Kidney tubule cell (primary cell): ENCODE measurements around the gene SSR1.
"Not testable (repeated sequence)": the region's sequence is repeated elsewhere in the genome, so short reads cannot be mapped to it uniquely, and the experiment has no call there.

Experiments
- DNase-seq: peaks from one replicate; pipeline ENCODE4 v3.0.0-alpha.2; 2018; ENCODE audit warnings: low spot score

The SSR1 gene

DNA sequence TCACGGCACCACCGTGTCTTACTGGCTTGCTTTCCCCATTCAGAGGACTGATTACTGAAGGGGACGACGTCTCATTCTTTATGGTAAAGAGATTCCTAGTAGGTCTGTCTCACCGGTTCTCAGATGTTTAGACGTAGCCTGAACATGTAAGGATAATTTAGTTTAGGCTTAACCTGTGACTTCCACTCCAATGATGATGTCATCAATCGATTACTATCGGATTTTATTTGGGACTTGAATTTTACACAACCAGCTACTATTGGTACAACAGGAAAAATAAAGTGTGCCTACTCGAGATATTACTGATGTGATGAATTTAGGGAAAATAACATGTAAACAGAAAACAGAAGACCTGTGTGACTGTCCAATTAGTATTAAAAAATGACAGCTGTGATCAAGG lies 4.5 kb upstream of the SSR1 start:
- no peak for DNase-seq

DNA sequence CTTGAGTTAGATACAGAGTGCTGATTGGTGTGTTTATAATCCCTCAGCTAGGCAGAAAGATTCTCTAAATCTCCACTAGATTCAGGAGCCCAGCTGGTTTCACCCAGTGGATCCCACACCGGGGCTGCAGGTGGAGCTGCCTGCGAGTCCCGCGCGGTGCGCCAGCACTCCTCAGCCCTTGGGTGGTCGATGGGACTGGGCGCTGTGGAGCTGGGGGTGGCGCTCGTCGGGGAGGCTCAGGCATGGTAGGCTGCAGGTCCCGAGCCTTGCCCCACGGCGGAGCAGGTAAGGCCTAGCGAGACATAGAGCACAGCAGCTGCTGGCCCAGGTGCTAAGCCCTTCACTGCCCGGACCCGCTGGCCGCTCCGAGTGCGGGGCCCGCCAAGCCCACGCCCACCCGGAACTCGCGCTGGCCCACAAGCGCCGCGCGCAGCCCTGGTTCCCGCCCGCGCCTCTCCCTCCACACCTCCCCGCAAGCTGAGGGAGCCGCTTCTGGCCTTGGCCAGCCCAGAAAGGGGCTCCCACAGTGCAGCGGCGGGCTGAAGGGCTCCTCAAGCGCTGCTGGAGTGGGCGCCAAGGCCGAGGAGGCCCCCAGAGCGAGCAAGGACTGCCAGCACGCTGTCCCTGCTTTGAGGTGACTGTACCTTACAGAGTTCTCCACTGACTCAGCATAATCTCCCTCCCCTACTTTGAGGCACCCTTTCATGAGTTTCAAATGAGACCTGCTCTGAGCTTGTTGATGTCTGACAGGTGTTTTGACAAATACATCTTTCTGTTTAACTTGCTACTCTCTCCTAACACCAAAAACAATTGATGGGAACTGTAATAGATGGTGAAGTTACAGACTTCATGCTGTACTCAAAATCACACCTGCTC lies 3.9 kb upstream of the SSR1 start:
- DNase-seq = no peak

DNA sequence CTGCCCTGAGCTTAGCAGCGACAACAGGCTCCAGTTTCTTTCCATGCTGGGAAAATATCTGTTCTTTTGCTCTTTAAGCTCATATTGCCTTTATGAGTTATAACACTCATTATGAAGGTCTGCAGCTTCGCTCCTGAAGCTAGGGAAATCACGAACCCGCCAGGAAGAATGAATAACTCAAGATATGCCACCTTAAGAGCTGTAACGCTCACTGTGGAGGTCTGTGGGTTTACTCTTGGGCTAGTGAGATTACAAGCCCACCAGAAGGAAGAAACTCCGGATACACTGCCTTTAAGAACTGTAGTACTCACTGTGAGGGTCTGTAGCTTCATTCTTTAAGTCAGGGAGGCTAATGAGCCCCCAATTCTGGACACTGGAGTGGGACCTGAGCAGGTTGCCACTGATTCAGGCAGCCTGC lies 3.0 kb upstream of the SSR1 start:
- DNase-seq = no peak

DNA sequence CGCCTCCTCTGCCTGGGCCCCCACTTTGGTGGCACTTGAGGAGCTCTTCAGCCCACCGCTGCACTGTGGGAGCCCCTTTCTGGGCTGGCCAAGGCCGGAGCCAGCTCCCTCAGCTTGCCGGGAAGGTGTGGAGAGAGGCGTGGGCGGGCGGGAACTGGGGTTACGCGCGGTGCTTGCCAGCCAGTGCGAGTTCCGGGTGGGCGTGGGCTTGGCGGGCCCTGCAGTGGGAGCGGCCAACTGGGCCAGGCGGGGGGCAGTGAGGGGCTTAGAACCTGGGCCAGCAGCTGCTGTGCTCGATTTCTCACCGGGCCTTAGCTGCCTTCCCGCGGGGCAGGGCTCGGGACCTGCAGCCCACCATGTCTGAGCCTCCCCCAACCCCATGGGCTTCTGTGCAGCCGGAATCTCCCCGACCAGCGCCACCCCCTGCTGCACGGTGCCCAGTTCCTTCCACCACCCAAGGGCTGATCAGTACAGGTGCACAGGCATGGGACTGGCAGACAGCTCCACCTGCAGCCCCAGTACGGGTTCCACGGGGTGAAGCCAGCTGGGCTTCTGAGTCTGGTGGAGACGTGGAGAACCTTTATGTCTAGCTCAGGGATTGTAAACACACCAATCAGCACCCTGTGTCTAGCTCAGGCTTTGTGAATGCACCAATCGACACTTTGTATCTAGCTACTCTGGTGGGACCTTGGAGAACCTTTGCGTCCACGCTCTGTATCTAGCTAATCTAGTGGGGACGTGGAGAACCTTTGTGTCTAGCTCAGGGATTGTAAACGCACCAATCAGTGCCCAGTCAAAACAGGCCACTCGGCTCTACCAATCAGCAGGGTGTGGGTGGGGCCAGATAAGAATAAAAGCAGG lies 2.3 kb upstream of the SSR1 start:
- DNase-seq = not testable (repeated sequence)

DNA sequence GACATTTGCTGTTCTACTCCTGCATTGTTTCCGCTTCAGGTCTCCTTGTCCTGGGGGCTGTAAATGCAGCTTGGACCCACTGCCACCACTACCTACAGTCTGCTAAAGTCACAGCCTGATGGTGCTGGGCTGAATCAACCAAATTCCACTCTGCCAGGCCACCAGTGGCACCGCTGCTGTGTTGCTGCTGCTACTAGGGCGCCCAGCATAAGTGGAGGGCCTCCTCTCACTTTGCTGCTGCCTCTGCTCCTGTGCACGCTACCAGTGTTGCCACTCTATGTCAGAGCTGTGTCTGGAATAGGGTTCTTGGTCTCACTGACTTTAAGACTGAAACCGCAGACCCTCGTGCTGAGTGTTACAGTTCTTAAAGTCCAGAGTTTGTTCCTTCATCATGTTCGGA lies 1.4 kb upstream of the SSR1 start:
- DNase-seq = no peak

DNA sequence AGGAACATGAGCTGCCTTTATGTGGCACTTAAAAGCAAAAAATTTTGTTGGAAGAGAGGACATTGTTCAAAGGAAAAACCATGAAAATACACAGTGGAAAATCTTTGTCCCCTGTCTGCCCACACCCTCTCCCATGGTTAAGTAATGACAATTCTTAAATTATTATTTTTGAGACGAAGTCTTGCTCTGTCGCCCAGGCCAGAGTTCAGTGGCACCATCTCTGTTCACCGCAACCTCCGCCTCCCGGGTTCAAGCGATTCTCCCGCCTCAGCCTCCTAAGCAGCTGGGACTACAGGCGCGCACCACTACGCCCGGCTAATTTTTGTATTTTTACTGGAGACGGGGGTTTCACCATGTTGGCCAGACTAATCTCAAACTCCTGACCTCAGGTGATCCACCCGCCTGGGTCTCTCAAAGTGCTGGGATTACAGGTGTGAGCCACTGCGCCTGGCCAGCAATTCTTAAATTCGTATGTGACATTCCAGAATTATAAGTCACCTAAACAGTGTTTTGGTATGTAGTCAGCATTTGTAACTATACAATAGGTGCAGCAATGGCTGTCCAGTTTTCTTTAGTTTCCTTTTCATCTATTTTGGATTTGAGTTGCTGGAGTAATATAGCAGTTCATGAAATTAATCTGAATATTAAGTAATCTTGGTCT lies 636 bp upstream of the SSR1 start:
- DNase-seq = peak; percentile 50

DNA sequence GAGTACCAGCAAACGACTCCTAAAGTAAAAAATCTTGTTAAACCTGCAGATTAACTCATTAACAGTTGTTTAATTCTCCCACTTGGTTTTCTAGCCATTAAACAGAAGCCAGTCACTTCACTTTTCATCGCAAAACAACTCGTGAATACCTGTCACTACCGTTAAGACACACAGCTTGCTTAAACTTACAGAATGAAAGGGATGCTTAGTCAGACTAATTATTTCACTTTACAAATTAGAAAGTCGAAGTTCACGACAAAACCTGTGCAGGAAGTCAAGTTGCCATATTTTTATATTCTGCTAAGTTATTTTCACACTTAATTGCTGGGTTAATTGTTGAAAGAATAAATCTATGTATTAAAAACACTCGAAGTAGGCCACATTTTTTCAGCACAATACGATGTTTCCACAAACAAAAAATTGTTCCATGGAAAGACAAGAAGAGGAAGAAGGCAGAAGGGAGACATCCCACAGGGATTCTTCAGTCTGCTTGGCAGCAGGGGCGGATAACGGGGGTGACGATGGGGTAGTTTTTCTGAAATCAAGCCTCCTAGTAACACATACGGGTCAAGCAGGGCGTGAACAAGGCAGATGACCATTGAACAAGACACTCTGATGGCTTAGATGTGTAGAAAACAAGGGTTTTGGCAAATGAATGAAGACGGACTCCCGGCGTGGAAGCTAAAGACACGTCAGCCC lies 933 bp downstream of the SSR1 start:
- peak; percentile 47 for DNase-seq

DNA sequence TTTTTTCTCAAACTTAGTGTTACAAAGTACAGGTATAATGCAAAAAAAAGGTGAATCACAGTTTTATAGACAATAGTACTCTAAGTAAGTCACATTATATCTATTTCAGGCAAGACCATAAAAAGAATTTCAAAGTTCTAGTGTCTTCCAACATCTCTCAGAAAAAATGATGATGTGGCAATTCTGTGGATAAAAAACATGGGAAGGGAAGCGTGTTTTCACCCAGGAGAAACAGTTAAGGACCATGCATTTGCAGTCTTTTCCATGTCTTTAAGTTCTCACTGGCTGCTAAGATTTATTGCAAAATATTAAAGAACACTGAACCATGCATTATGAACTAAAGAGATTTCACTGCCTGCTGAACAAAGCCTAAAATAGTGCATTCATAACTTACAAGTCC lies 1.8 kb downstream of the SSR1 start:
- DNase-seq = no peak

DNA sequence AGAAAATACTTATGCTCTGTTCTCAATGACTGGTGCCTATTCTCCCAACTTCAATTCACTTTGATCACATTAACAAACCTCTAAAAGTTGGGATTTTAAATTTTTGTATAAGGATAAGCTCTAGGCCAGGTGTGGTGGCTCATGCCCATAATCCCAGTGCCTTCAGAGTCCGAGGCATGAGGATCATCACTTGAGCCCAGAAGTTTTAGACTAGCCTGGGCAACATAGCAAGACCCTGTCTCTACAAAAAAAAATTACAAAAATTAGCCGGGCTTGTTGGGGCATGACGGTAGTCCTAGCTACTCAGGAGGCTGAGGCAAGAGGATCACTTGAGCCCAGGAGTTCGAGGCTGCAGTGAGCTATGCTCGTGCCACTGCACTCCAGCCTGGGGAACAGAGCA lies 3.9 kb downstream of the SSR1 start:
- DNase-seq = no peak

DNA sequence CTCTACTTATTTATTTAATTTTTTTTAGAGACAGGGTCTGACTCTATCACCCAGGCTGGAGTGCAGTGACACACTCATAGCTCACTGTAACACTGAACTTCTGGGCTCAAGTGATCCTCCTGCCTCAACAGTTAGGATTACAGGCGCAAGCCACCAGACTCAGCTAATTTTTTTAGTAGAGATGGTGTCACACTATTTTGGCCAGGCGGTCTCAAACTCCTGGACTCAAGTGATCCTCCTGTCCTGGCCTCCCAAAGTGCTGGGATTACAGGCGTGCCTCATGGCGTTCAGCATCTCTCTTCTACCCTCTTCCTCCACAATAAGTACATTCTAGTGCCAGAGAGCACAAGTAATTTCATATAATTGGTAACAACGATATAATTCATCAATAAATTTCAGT lies 5.5 kb downstream of the SSR1 start:
- no peak for DNase-seq

DNA sequence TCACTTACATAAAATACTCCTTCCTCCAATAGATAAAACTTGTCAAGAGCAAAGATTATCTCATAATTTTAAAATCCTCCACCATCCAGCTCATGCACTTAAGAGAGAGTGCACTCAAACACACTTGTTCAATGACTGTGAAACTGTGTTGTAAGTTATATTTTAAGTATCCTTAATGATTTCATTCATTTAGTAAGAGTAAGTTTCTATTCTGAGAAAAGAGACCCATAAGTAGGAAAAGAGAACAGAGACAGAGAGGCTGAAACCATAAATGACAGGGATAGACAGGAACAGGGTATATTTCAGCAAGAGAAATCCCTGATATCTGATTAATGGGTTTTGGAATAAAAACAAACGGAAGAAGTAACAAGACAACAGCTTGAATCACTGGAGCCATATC lies 8.2 kb downstream of the SSR1 start:
- DNase-seq = no peak

DNA sequence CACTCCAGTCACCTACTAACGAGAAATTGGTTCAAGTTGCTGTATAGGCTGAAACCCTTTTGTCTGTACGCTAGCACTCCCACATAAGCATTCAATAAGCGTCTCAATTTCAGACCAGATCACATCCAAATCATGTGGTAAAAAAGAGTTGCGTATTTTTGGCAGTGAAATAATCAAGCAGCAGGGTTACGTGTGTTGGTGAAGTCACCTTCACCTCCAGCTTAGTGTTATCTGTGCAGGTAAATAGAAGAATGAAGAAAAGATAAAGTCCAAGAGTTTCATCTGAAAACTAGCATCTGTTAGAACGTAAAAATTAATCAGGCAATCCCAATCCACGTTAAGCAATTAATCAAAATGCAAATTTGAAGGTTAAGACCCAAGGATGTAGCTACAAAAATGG lies 11.3 kb downstream of the SSR1 start:
- no peak for DNase-seq

DNA sequence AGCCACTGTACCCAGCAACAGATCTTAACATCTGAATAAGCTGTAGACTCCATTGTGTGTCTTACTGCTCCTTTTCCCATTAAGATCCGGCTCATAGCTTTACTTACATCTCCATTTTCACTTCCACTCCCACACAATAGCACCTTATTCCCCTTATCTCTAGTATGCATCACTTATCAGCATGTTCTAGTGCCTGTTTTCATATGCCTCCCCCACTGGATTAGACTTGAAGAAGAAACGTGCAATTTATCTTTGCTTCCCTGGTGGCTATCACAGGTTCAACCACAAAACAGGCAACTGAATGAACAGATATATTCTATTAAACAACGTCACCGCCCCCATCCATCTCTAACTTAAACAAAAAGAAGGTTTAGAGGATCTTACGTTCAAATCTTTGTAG lies 12.1 kb downstream of the SSR1 start:
- DNase-seq = no peak

DNA sequence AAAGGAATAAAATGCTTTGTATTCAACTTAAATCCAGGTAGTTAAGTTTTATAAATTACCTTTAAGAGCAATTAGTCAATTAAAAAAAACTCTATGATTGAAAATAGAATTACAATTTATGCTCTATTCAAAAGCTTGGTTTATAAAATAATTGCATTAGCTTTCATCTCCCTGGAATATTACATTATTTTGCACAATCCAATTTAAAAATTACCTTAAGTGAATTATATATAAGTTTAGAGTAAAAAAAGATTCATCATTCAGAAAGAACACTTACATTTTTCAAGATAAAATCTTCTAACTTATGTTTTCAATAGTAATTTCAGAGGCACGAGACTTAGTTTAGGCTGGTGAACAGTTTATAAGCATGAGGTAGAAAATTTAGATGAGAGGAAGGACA lies 14.9 kb downstream of the SSR1 start:
- DNase-seq = no peak

DNA sequence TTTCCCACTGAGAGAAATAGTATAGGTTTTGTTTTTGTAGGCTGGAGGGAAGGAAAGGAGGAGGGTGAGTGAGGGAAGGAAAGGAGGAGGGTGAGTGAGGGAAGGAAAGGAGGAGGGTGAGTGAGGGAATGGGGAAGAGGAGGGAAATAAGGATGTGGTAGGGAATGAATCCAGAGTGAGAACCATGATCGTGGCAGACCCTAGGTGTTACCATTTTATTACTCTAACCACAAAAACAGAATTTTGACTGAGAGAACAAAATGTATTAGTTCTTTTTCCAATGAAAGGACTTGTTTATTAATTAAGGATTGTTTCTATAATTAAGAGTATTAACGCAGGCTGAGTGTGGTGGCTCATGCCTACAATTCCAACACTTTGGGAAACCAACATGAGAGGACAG lies 16.4 kb downstream of the SSR1 start:
- DNase-seq = no peak

DNA sequence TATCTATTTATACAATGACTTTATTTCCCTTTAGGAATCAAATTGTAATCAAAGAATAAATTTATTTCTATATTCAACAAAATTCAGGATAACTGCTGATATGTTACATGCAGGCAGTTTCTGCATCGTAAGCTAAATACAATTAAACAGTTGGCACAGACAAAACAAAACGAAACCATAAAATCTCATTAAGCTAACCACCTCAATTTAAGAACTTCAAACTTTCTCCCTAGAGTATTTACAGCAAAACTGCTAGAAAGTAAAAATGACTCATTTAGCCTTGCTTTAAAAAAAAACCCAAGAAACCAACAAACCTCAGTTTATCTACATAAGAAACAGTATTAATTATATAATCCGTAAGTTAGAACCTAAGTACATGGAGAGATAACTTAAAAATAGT lies 17.1 kb downstream of the SSR1 start:
- no peak for DNase-seq

DNA sequence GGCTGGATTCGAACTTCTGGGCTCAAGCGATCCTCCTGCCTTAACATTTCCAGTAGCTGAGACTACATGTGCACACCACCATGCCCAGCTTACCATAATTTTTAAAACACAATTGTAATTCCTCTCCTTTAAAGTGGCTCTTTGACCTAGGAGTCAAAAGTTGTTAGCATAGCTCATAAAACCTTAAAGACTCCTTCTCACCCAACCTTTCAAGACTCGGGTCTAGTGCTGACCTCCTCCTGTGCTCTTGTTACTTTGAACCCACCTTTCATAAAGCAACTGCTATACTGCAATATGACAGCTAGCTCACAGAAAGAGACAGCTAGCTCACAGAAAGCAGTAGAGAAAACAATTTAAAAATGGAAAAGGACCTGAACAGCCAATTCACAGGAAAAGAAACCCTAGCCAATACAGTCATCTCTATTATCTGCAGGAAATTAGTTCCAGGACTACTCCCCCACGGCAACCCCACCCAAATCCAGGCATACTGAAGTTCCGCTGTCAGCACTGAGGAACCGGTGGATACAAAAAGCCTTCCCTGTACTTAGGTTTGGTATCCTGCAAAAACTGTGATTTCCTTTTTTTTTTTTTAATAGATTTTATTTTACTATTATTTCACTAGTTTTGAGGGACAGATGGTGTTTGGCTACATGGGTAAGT lies 20.3 kb downstream of the SSR1 start:
- no peak for DNase-seq

DNA sequence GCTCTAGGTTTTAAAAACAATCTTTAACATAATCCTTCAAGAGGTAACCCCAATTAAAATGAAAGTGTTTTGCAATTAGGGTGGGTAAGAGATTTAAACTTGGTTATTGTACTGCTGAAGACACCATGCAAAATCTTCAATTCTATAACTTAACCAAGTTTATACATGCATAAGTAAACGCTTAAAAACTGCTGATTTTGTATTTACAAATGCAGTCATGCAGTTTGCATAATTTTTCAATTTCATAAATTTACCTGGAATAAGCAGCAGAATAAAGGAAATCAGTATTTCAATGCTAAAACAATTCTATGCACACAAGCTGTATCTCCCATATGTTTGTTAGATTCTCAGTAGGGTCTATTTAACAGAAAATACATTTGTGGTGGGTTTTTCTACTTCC lies 22.9 kb downstream of the SSR1 start:
- no peak for DNase-seq

DNA sequence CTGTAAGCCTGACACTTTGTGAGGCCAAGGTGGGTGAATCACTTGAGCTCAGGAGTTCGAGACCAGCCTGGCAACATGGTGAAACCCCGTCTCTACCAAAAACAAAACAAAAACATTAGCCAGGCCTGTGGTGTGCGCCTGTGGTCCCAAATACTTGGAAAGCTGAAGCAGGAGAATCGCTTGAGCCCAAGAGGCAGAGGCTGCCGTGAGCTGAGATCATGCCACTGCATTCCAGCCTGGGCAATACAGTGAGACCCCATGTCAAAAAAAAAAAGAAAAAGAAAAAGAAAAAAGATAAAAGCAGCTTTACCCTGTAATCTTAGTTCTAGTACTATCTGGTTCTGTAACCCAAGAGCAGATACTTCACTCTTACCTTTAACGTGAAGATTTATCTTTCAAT lies 27.6 kb downstream of the SSR1 start:
- no peak for DNase-seq

DNA sequence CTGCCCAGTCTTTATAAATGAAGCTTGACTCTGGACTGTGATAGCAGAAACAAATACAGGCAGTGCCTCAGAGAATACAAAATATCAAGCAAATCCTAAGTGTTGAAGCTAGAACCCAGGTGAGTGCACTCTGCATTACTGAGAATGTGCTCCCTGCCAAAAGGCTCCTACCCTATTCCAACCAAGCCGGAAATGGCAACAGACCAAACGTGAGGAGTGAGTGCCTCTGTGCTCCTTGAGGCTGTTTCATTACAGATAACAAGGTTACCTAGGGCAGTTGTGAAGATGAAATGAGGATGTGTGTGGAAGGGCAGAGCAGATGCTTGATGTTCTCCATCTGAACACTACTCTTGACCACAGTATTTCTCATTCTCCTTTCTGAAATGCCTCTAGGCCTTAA lies 29.3 kb downstream of the SSR1 start:
- DNase-seq = no peak

DNA sequence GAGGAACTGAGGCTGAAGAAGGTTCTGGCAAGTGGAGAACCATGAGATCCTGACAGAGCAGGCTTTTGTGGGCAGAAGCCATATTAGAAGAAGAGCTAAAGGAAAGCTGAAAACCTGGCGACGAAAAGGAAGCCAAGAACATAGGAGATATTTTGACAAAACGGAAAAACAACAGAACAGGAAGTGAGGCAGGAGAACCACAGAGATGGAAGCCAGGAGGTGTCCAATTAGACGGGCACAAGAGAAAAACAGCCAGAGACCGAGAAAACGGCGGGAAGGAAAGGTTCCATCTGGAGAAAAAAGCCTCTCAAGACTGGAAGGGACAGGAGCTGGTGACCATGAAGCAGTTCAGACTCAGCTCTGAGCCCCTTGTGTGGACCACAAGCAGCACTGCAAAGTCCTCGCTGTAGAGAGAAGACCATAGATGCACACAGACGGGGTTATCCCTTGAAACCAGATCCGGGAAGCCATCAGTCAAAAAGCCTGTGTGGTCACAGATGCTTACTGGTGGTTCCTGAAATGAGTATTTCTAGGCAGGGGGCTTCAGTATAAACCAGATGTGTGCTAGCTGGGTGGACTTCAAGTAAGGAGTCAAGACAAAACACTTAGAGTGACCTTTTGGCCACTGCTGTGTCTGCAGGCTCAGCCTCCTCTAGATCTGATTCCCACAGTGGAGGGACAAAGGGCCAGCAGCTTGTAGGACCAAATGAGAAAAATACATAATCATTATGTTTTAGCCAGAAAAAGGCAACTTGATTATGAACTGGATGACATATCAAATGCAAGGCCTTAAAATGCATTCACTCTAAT lies 30.7 kb downstream of the SSR1 start:
- DNase-seq = no peak
